ENCODE measurements around the gene NCBP2. TPM values are rescaled to one million over a fixed set of nuclear protein-coding genes. Genes with fewer than 3 reads are reported as not detected.

The NCBP2 gene
- total RNA-seq, 2 experiments from 2014 or later, result 121 to 122 TPM

GRCh38 chr3:196903740-196904139, 38.6 kb downstream of the NCBP2 start:
- ChIA-PET CTCF (no interaction called here), POLR2A (no interaction called here)

GRCh38 chr3:196902296-196902695, 40.0 kb downstream of the NCBP2 start:
- POLR2A ChIA-PET, result interaction anchor here (0.6 kb wide), 1 partner anchor 59 kb away, joined by 3 read pairs; no protein-coding TSS in a partner anchor
- CTCF ChIA-PET, result interaction anchor here (0.5 kb wide), 1 partner anchor 94 kb away, joined by 3 read pairs; no protein-coding TSS in a partner anchor

- POLR2A ChIA-PET, result no interaction called here
- CTCF ChIA-PET, result no interaction called here
Measured at GRCh38 chr3:196901768-196902167, 40.6 kb downstream of the NCBP2 start.

GRCh38 chr3:196896229-196896628, 46.1 kb downstream of the NCBP2 start:
- POLR2A ChIA-PET, result no interaction called here
- CTCF ChIA-PET, result no interaction called here

- ChIA-PET CTCF (no interaction called here), POLR2A (no interaction called here)
Measured at GRCh38 chr3:196894557-196895295, 47.6 kb downstream of the NCBP2 start.

GRCh38 chr3:196889844-196890708, 52.3 kb downstream of the NCBP2 start:
- CTCF ChIA-PET, result no interaction called here
- POLR2A ChIA-PET, result no interaction called here

GRCh38 chr3:196886144-196886543, 56.2 kb downstream of the NCBP2 start:
- CTCF ChIA-PET, result interaction anchor here (0.7 kb wide), 1 partner anchor 56 kb away, joined by 3 read pairs; the partner anchor contains the start of gene NCBP2
- POLR2A ChIA-PET, result interaction anchor here (0.7 to 1.5 kb wide), 2 partner anchors 18 to 99 kb away, joined by 3 to 9 read pairs; partner anchors contain the start of gene SENP5

Other genes with a start within 250 kb of the NCBP2 start
- 1 to 10 TPM; 4.8 to 5.4 TPM for gene CEP19, start 230.3 kb downstream of the NCBP2 start, total RNA-seq
- gene PIGX, start 230.2 kb downstream of the NCBP2 start, total RNA-seq, result 10 to 100 TPM; 43.5 to 47.8 TPM
- gene PAK2, start 202.7 kb downstream of the NCBP2 start, total RNA-seq, result 10 to 100 TPM; 73.8 to 78.4 TPM
- 10 to 100 TPM; 34.7 to 39.5 TPM for gene SENP5, start 74.6 kb downstream of the NCBP2 start, total RNA-seq
- under 1 TPM; 0.51 to 0.57 TPM for gene PIGZ, start 26.3 kb upstream of the NCBP2 start, total RNA-seq
- 1 to 10 TPM; 3.0 to 3.1 TPM for gene MELTF, start 87.3 kb upstream of the NCBP2 start, total RNA-seq

All from activated CD8-positive, alpha-beta memory T cell treated with anti-CD3 and anti-CD28 coated beads for 36 hours (primary cell).